Ishikawa (cell line): ENCODE measurements around the gene ARHGEF4.

Experiments
- REST ChIP-seq: IDR thresholded peaks from 2 replicates; pipeline ENCODE4 v1.6.1; 2012; ENCODE audit warnings: low read depth, mild to moderate bottlenecking
- YY1 ChIP-seq: IDR thresholded peaks from 2 replicates; pipeline ENCODE4 v1.6.1; 2012; ENCODE audit warnings: low read depth

GRCh38 chr2:131055169-131056065 lies 218.7 kb downstream of the ARHGEF4 start:
- TF ChIP-seq YY1 = no peak
- TF ChIP-seq REST = no peak
